HCT116 (cell line): ENCODE measurements around the gene MEGF6. TPM values are rescaled to one million over a fixed set of nuclear protein-coding genes. Genes with fewer than 3 reads are reported as not detected.
A peak's percentile ranks its signal among the peaks of the same experiment; 100 is the strongest.

ENCODE experiments used
- ATAC-seq: fragments of 200-7000 bp; cut with Tn5 transposase; 2 replicates; pipeline ENCODE4 v1.9.1; 2020; ENCODE audit warnings: mild to moderate bottlenecking, moderate library complexity
- BruUV-seq: library from RNA; stranded (reverse); fragments of 400-500 nt; replicated peaks from 2 replicates; lab custom pipeline; 2021; lab: Mats Ljungman, UMichigan
- CTCF ChIA-PET: fragments of 300-600 bp; sonication (Branson Sonifier 250); formaldehyde crosslinking; loops from one replicate; lab custom pipeline; 2021; ENCODE audit warnings: antibody characterized with exemption; lab: Charles Lee
- POLR2A ChIA-PET: fragments of 300-600, 350-600 bp; sonication (Branson Sonifier 250); formaldehyde crosslinking; loops from one replicate; lab custom pipeline; 2021; ENCODE audit warnings: antibody characterized with exemption; lab: Charles Lee
- RAD21 ChIA-PET, 2 experiments: fragments of 300-600 bp; sonication (Branson Sonifier 250); formaldehyde crosslinking; loops; one replicate each; lab custom pipeline; 2023; ENCODE audit warnings: low total read pairs in 2 of 2; ENCODE audit not compliant: uncharacterized antibody in 2 of 2, unreplicated experiment in 2 of 2, low non-redundant PET in 1 of 2; lab: Charles Lee
- DNase-seq: peaks from one replicate; pipeline ENCODE4 v3.0.0-alpha.2; 2010; ENCODE audit warnings: low read depth, low spot score
- H2AFZ ChIP-seq: fragments of 200-600 bp; shearing (Covaris generic), sonication (generic); 2 replicates; pipeline ENCODE4 v1.6.1; 2017; ENCODE audit warnings: low read depth, mixed run types, mixed read lengths, antibody characterized with exemption, low read length; ENCODE audit not compliant: poor library complexity, severe bottlenecking
- H3K27ac ChIP-seq: 2 replicates; pipeline ENCODE4 v1.5.1; 2012; ENCODE audit warnings: low read depth, low read length
- H3K27me3 ChIP-seq: fragments of 200-600 bp; sonication (generic); 2 replicates; pipeline ENCODE4 v1.6.1; 2016; ENCODE audit warnings: mixed run types, low read length, mixed read lengths; ENCODE audit not compliant: insufficient read depth
- H3K36me3 ChIP-seq, 2 experiments: fragments of 200-500 bp in 1 of 2; fragments of 200-600 bp in 1 of 2; sonication (Bioruptor generic) in 1 of 2; sonication (generic) in 1 of 2; 2 replicates each; pipeline versions ENCODE4 v1.5.1 to v1.6.1; 2014 to 2016; ENCODE audit warnings: low read length in 2 of 2, inconsistent platforms in 1 of 2, mixed read lengths in 1 of 2, mixed run types in 1 of 2; ENCODE audit not compliant: insufficient read depth in 2 of 2, control insufficient read depth in 1 of 2
- H3K4me1 ChIP-seq, 2 experiments: fragments of 200-600 bp in 1 of 2; sonication (generic) in 1 of 2; 2 replicates each; pipeline versions ENCODE4 v1.5.1 to v1.6.1; 2012 to 2017; ENCODE audit warnings: low read length in 2 of 2, inconsistent platforms in 1 of 2, mild to moderate bottlenecking in 1 of 2, mixed read lengths in 1 of 2, mixed run types in 1 of 2, moderate library complexity in 1 of 2; ENCODE audit not compliant: insufficient read depth in 2 of 2, control insufficient read depth in 1 of 2
- H3K4me2 ChIP-seq: fragments of 200-600 bp; sonication (generic); 2 replicates; pipeline ENCODE4 v1.6.1; 2017; ENCODE audit warnings: mixed run types, low read length, mixed read lengths
- H3K4me3 ChIP-seq, 2 experiments: fragments of 200-600 bp in 1 of 2; sonication (generic) in 1 of 2; replicated peaks in 1 of 2; 2 replicates each; pipeline ENCODE4 v1.5.1; 2011 to 2016; ENCODE audit warnings: low read length in 2 of 2, control low read depth in 1 of 2, low read depth in 1 of 2, mild to moderate bottlenecking in 1 of 2, mixed read lengths in 1 of 2, mixed run types in 1 of 2
- H3K79me2 ChIP-seq: fragments of 200-600 bp; sonication (generic); 2 replicates; pipeline ENCODE4 v1.6.1; 2017; ENCODE audit warnings: mild to moderate bottlenecking, mixed run types, low read length, moderate library complexity, mixed read lengths; ENCODE audit not compliant: insufficient read depth
- H3K9ac ChIP-seq: fragments of 200-600 bp; sonication (generic); 2 replicates; pipeline ENCODE4 v1.6.1; 2016; ENCODE audit warnings: low read length, mixed read lengths
- H3K9me2 ChIP-seq: fragments of 200-600 bp; sonication (generic), shearing (Covaris generic); 2 replicates; pipeline ENCODE4 v1.6.1; 2017; ENCODE audit warnings: mixed run types, mild to moderate bottlenecking, moderate library complexity; ENCODE audit not compliant: insufficient read depth
- H3K9me3 ChIP-seq, 2 experiments: fragments of 200-500 bp in 1 of 2; fragments of 200-600 bp in 1 of 2; sonication (Bioruptor generic) in 1 of 2; sonication (generic) in 1 of 2; 2 replicates each; pipeline ENCODE4 v1.6.1; 2014 to 2017; ENCODE audit warnings: low read length in 2 of 2, mixed read lengths in 2 of 2, inconsistent platforms in 1 of 2, low read depth in 1 of 2, mild to moderate bottlenecking in 1 of 2, mixed run types in 1 of 2, moderate library complexity in 1 of 2; ENCODE audit not compliant: control insufficient read depth in 1 of 2, insufficient read depth in 1 of 2
- H4K20me1 ChIP-seq: fragments of 200-600 bp; sonication (generic), shearing (Covaris generic); 2 replicates; pipeline ENCODE4 v1.6.1; 2017; ENCODE audit warnings: mixed run types, mild to moderate bottlenecking, moderate library complexity; ENCODE audit not compliant: insufficient read depth
- CEBPB ChIP-seq: IDR thresholded peaks from 2 replicates; pipeline ENCODE4 v1.6.1; 2012; ENCODE audit warnings: low read depth
- EGR1 ChIP-seq: IDR thresholded peaks from 2 replicates; pipeline ENCODE4 v1.6.1; 2012; ENCODE audit warnings: low read depth
- ELF1 ChIP-seq: IDR thresholded peaks from 2 replicates; pipeline ENCODE4 v1.6.1; 2012; ENCODE audit warnings: low read depth, borderline replicate concordance
- EZH2 ChIP-seq: fragments of 200-600 bp; sonication (generic); IDR thresholded peaks from 2 replicates; pipeline ENCODE4 v1.6.1; 2017; ENCODE audit warnings: antibody characterized with exemption, mixed run types
- EZH2phosphoT487 ChIP-seq: fragments of 200-600 bp; IDR thresholded peaks from 2 replicates; pipeline ENCODE4 v1.6.1; 2018; ENCODE audit warnings: antibody characterized with exemption, borderline replicate concordance
- FOSL1 ChIP-seq: IDR thresholded peaks from 2 replicates; pipeline ENCODE4 v1.6.1; 2012; ENCODE audit warnings: low read depth
- JUND ChIP-seq: IDR thresholded peaks from 2 replicates; pipeline ENCODE4 v1.6.1; 2012
- POLR2AphosphoS5 ChIP-seq: IDR thresholded peaks from 2 replicates; pipeline ENCODE4 v1.6.1; 2011; ENCODE audit warnings: mild to moderate bottlenecking, low read depth, low read length, moderate library complexity
- RAD21 ChIP-seq: IDR thresholded peaks from 2 replicates; pipeline ENCODE4 v1.6.1; 2012; ENCODE audit warnings: low read depth, mild to moderate bottlenecking
- SRF ChIP-seq: IDR thresholded peaks from 2 replicates; pipeline ENCODE4 v1.6.1; 2012; ENCODE audit warnings: low read depth
- TCF7L2 ChIP-seq: IDR thresholded peaks from 2 replicates; pipeline ENCODE4 v1.7.0; 2011; ENCODE audit warnings: borderline replicate concordance, inconsistent platforms; ENCODE audit not compliant: insufficient read depth, insufficient read length; ENCODE audit errors: extremely low read depth
- YY1 ChIP-seq: IDR thresholded peaks from 2 replicates; pipeline ENCODE4 v1.6.1; 2011; ENCODE audit warnings: low read length, low read depth, moderate library complexity, mild to moderate bottlenecking; ENCODE audit not compliant: insufficient replicate concordance; ENCODE audit errors: extremely low read depth
- ZFX ChIP-seq: fragments of 450-650 bp; IDR thresholded peaks from 2 replicates; pipeline ENCODE4 v1.6.1; 2017
- ZNF274 ChIP-seq: fragments of 200-500 bp; sonication (Bioruptor generic); IDR thresholded peaks from 2 replicates; pipeline ENCODE4 v1.6.1; 2014; ENCODE audit warnings: mild to moderate bottlenecking, low read depth, low read length, inconsistent platforms
- intact Hi-C: fragments of 100-400 bp; cut with micrococcal nuclease; formaldehyde crosslinking; loops from 2 replicates; pipeline ENCODE4 v1.10.0; 2022
- total RNA-seq: library from RNA; stranded (reverse); gene quantifications from one replicate; pipeline ENCODE4 v1.2.1, GENCODE V29; 2021; ENCODE audit not compliant: unreplicated experiment
- TF ChIP-seq, protein P1 (sequence below), 3 experiments: fragments of 200-600 bp in 1 of 3; sonication (generic) in 1 of 3; IDR thresholded peaks in 2 of 3; conservative IDR thresholded peaks in 1 of 3; 2 replicates each; pipeline ENCODE4 v1.5.1; 2012 to 2017; ENCODE audit warnings: low read depth in 2 of 3, low read length in 2 of 3, antibody characterized with exemption in 1 of 3, borderline replicate concordance in 1 of 3, control low read depth in 1 of 3, mild to moderate bottlenecking in 1 of 3, mixed read lengths in 1 of 3, mixed run types in 1 of 3, moderate library complexity in 1 of 3; ENCODE audit not compliant: insufficient read depth in 1 of 3
- TF ChIP-seq, protein P2 (sequence below): IDR thresholded peaks from 2 replicates; pipeline ENCODE4 v1.6.1; 2012
- TF ChIP-seq, protein P3 (sequence below): IDR thresholded peaks from 2 replicates; pipeline ENCODE4 v1.6.1; 2012; ENCODE audit warnings: low read depth
- TF ChIP-seq, protein P4 (sequence below): IDR thresholded peaks from 2 replicates; pipeline ENCODE4 v1.6.1; 2012

The MEGF6 gene
- total RNA-seq, 1 experiment from 2014 or later = 47.6 TPM

DNA sequence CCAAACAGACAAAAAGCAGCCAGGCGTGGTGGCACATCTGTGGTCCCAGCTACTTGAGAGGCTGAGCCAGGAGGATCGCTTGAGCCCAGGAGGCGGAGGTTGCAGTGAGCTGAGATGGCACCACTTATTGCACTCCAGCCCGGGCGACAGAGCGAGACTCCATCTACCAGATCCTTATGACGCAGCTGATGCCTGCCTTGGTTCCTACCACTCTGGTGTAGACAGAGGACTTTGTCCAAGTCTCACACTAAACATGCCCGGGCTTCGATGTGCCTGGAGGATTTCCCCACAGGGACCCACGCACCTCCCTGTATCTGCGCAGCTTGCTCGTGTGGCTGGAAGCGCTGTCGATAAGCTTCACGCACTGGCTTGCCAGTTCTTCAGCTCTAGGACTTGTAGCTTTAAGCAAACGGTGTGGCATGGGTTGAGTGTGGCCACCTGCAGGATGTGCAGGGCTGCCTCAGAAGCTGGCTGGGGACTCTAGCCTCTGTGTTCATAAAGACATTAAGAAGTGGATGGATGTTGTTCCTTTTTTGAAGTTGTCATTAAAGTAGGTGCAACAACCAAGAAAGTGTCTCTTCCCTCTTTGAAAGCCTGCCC, 18.4 kb upstream of the MEGF6 start:
- peaks cover 6 to 7% of the 10 kb centered on the region in 2 experiments; a peak in 3 of 4 replicates for H3K36me3 ChIP-seq
- H3K9me3 ChIP-seq = no peaks in the 10 kb centered on the region
- H3K27me3 ChIP-seq = no peaks in the 10 kb centered on the region
- H2AFZ ChIP-seq = no peak overlapping the region
- ChIA-PET RAD21 (no interaction called here), POLR2A (no interaction called here), CTCF (interaction anchor here (2.6 kb wide), 1 partner anchor 176 kb away, joined by 7 read pairs; no protein-coding TSS in a partner anchor)
- ATAC-seq (no peak), DNase-seq (no peak)
- no peaks in the 10 kb centered on the region for H3K79me2 ChIP-seq
- TSS peak; percentile 65 for BruUV-seq
- no peak overlapping the region for H3K4me3 ChIP-seq
- H3K4me1 ChIP-seq = peaks cover 0 to 12% of the 10 kb centered on the region in 2 experiments; a peak in 2 of 4 replicates
- TF ChIP-seq YY1 (no peak), ZFX (no peak), ZNF274 (no peak), RAD21 (no peak), SRF (no peak), ELF1 (no peak), JUND (no peak), EGR1 (no peak), FOSL1 (no peak), CEBPB (no peak), EZH2 (no peak), TCF7L2 (no peak), POLR2AphosphoS5 (no peak), EZH2phosphoT487 (no peak)
- TF ChIP-seq, protein P1, sequence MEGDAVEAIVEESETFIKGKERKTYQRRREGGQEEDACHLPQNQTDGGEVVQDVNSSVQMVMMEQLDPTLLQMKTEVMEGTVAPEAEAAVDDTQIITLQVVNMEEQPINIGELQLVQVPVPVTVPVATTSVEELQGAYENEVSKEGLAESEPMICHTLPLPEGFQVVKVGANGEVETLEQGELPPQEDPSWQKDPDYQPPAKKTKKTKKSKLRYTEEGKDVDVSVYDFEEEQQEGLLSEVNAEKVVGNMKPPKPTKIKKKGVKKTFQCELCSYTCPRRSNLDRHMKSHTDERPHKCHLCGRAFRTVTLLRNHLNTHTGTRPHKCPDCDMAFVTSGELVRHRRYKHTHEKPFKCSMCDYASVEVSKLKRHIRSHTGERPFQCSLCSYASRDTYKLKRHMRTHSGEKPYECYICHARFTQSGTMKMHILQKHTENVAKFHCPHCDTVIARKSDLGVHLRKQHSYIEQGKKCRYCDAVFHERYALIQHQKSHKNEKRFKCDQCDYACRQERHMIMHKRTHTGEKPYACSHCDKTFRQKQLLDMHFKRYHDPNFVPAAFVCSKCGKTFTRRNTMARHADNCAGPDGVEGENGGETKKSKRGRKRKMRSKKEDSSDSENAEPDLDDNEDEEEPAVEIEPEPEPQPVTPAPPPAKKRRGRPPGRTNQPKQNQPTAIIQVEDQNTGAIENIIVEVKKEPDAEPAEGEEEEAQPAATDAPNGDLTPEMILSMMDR (IDR thresholded peaks at IDR 0.05 in 2 of 3, conservative IDR thresholded peaks at IDR 0.05 in 1 of 3; ENCODE audit: borderline replicate concordance in 1 of 3, insufficient read depth in 1 of 3, low read depth in 2 of 3, low read length in 2 of 3) = no peak
- TF ChIP-seq, protein P2, sequence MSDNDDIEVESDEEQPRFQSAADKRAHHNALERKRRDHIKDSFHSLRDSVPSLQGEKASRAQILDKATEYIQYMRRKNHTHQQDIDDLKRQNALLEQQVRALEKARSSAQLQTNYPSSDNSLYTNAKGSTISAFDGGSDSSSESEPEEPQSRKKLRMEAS = no peak
- TF ChIP-seq, protein P3, sequence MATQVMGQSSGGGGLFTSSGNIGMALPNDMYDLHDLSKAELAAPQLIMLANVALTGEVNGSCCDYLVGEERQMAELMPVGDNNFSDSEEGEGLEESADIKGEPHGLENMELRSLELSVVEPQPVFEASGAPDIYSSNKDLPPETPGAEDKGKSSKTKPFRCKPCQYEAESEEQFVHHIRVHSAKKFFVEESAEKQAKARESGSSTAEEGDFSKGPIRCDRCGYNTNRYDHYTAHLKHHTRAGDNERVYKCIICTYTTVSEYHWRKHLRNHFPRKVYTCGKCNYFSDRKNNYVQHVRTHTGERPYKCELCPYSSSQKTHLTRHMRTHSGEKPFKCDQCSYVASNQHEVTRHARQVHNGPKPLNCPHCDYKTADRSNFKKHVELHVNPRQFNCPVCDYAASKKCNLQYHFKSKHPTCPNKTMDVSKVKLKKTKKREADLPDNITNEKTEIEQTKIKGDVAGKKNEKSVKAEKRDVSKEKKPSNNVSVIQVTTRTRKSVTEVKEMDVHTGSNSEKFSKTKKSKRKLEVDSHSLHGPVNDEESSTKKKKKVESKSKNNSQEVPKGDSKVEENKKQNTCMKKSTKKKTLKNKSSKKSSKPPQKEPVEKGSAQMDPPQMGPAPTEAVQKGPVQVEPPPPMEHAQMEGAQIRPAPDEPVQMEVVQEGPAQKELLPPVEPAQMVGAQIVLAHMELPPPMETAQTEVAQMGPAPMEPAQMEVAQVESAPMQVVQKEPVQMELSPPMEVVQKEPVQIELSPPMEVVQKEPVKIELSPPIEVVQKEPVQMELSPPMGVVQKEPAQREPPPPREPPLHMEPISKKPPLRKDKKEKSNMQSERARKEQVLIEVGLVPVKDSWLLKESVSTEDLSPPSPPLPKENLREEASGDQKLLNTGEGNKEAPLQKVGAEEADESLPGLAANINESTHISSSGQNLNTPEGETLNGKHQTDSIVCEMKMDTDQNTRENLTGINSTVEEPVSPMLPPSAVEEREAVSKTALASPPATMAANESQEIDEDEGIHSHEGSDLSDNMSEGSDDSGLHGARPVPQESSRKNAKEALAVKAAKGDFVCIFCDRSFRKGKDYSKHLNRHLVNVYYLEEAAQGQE = no peak
- TF ChIP-seq, protein P4, sequence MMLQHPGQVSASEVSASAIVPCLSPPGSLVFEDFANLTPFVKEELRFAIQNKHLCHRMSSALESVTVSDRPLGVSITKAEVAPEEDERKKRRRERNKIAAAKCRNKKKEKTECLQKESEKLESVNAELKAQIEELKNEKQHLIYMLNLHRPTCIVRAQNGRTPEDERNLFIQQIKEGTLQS = no peak
- no peak overlapping the region for H3K27ac ChIP-seq
- no peak overlapping the region for H3K4me2 ChIP-seq
- intact Hi-C loops = no loop called here
- no peak overlapping the region for H3K9ac ChIP-seq
- H3K9me2 ChIP-seq = no peaks in the 10 kb centered on the region
- H4K20me1 ChIP-seq = no peaks in the 10 kb centered on the region
